RWPE1 (cell line): ENCODE data around the gene SOD2.
"Not testable (repeated sequence)": the region's sequence is repeated elsewhere in the genome, so short reads cannot be mapped to it uniquely, and the experiment has no call there.

ENCODE experiments used
- CTCF ChIA-PET: fragments of 350-600 bp; sonication (Branson Sonifier 250); formaldehyde crosslinking; extraction: SDS; loops from one replicate; lab custom pipeline; 2021; lab: Yijun Ruan, JAX
- POLR2A ChIA-PET: fragments of 400-600 bp; formaldehyde crosslinking; extraction: SDS; loops from one replicate; lab custom pipeline; 2020; ENCODE audit warnings: antibody characterized with exemption; ENCODE audit not compliant: low non-redundant PET; lab: Yijun Ruan, JAX
- DNase-seq: peaks from one replicate; pipeline ENCODE4 v3.0.0; 2012; ENCODE audit warnings: low spot score
- H3K27ac ChIP-seq: fragments of 450-650 bp; 2 replicates; pipeline ENCODE4 v1.5.1; 2017
- CTCF ChIP-seq: fragments of 450-650 bp; conservative IDR thresholded peaks from 2 replicates; pipeline ENCODE4 v1.5.1; 2017; ENCODE audit warnings: low read depth, mild to moderate bottlenecking

The SOD2 gene

GRCh38 chr6:159691133-159691962 is 1.7 kb downstream of the SOD2 start:
- peak; percentile 64 for DNase-seq
- ChIA-PET CTCF (interaction anchor here (0.6 to 1.5 kb wide), 14 partner anchors 9 to 828 kb away, joined by 3 to 5 read pairs (median 3); no protein-coding TSS in a partner anchor), POLR2A (no interaction called here)

GRCh38 chr6:159690135-159690534 is 2.9 kb downstream of the SOD2 start:
- H3K27ac ChIP-seq, DNase-seq, POLR2A ChIA-PET: not testable (repeated sequence)
- CTCF ChIA-PET, result interaction anchor here (0.6 to 1.3 kb wide), 2 partner anchors 31 to 36 kb away, joined by 3 to 4 read pairs; no protein-coding TSS in a partner anchor

More at GRCh38 chr6:159691133-159691962, 1.7 kb downstream of the SOD2 start:
- H3K27ac ChIP-seq, result peak overlapping the region; percentile 92
- peak; percentile 81 for TF ChIP-seq CTCF

DNA sequence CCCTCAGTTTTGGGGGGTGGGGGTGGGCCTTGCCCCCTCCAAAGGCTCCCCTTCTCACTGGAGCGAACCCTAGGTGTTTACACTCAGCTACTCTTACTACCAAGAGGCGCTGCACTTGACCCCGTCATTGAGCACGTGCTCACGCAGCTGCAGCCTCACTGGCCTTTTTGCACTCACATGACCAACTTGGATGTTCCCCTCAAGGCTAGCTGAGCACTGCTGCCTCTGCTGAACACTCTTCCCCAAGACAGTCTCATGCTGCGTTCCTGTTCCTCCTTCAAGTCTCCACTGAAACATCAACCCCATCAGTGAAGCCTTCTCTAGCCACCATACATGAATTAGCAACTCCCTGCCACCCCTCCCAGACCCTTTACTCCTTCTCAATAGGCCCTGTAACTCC is 4.0 kb downstream of the SOD2 start:
- ChIA-PET POLR2A (no interaction called here), CTCF (interaction anchor here (0.5 kb wide), 1 partner anchor 34 kb away, joined by 3 read pairs; no protein-coding TSS in a partner anchor)
- DNase-seq, result no peak
- H3K27ac ChIP-seq, result 0 out of 2 replicates have a peak overlapping the region, but pooled peaks have one; percentile 31
- no peak for TF ChIP-seq CTCF

DNA sequence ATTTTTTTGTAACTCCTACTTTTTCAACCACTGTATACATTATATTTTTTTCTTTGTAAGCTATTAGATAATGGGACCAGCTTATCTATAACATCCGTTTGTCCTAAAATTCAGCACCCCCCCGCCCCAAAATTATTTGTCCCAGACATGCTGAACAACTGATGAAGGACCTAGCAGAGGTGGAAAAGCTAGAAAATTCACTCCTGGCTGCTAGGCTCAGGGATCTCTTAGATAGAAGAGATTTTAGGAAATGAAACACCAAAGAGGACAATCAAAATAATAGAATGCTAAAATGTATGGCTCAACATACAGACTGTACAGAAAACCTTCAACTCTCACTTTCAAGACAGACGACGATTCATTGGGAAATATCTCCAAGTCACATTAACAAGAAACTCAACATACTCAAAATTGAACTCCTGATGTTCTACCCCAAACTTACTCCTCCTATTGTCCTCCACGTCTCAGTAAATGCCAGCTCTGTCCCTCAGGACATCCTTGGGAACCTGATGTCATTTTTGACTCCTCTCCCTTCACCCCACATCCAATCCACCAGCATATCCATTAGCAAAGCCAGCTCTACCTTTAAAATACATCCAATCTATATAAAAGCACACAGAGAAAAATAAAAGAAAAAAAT is 4.7 kb downstream of the SOD2 start:
- ChIA-PET POLR2A (no interaction called here), CTCF (interaction anchor here (0.5 to 0.6 kb wide), 3 partner anchors 34 to 1048 kb away, joined by 3 to 5 read pairs (median 3); no protein-coding TSS in a partner anchor)
- no peak for TF ChIP-seq CTCF
- no peak overlapping the region for H3K27ac ChIP-seq
- DNase-seq, result no peak

DNA sequence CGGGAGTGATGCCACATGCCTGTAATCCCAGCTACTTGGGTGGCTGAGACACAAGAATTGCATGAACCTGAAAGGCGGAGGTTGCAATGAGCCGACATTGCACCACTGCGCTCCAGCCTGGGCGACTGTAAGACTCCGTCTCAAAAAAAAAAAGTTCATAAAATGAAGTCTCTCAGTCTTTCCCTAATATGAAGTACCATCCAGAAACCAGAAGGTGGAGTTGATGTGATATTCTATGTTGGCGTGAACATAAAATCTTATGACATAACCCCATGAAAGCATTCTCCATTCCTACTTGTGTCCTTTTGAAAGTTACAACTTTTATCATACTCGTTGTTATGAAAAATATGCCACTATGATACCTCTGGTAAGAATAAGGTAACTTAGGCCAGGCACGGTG is 5.7 kb downstream of the SOD2 start:
- TF ChIP-seq CTCF, result no peak
- H3K27ac ChIP-seq, result no peak overlapping the region
- DNase-seq, result no peak
- ChIA-PET CTCF (no interaction called here), POLR2A (no interaction called here)

DNA sequence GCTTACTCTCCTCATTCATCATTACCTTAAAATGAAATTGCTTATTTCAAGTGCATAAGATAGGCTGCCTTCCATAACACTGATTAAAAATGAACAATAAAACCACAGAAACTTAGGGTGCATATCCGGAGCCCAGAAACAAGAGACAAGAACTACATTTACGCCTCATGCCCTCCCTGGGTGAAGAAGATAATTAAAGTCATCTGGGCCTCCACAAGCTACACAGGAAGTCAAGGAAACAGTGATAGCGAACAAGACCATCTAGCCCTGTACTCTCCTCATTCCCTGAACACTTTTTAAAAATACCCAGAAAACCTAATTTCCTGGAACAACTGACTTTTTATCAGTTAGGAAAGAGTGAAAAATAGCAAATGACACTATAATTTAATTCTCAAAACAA is 6.3 kb downstream of the SOD2 start:
- no peak for DNase-seq
- no peak overlapping the region for H3K27ac ChIP-seq
- no peak for TF ChIP-seq CTCF
- POLR2A ChIA-PET, result no interaction called here
- CTCF ChIA-PET, result no interaction called here

GRCh38 chr6:159686040-159686439 is 7.0 kb downstream of the SOD2 start:
- DNase-seq, result no peak
- CTCF ChIA-PET, result no interaction called here
- POLR2A ChIA-PET, result no interaction called here
- H3K27ac ChIP-seq, result no peak overlapping the region
- TF ChIP-seq CTCF, result no peak
